Mesendoderm (in vitro differentiated cells): ENCODE results near the gene ZNF730.
A peak's percentile ranks its signal among the peaks of the same experiment; 100 is the strongest.
"Not testable (repeated sequence)": the region's sequence is repeated elsewhere in the genome, so short reads cannot be mapped to it uniquely, and the experiment has no call there.

ENCODE experiments used
- DNase-seq: peaks from one replicate; pipeline ENCODE4 v3.0.0; 2013
- H2AK5ac ChIP-seq: 2 replicates; pipeline ENCODE4 v1.6.1; 2013; ENCODE audit warnings: low read length, inconsistent platforms
- H2BK120ac ChIP-seq: 2 replicates; pipeline ENCODE4 v1.6.1; 2013; ENCODE audit warnings: low read depth, mild to moderate bottlenecking, low read length, moderate library complexity, mixed read lengths
- H2BK15ac ChIP-seq: replicated peaks from 2 replicates; pipeline ENCODE4 v1.6.1; 2013; ENCODE audit warnings: low read depth, mild to moderate bottlenecking, moderate library complexity
- H2BK5ac ChIP-seq: 2 replicates; pipeline ENCODE4 v1.6.1; 2013; ENCODE audit warnings: low read length, inconsistent platforms
- H3K18ac ChIP-seq: 2 replicates; pipeline ENCODE4 v1.6.1; 2013; ENCODE audit warnings: mild to moderate bottlenecking, low read length, mixed read lengths
- H3K23ac ChIP-seq: one replicate; pipeline ENCODE4 v1.6.1; 2013; ENCODE audit warnings: low read length
- H3K27ac ChIP-seq: 2 replicates; pipeline ENCODE4 v1.5.1; 2013; ENCODE audit warnings: low read depth, mild to moderate bottlenecking, inconsistent platforms, low read length, moderate library complexity
- H3K27me3 ChIP-seq: 2 replicates; pipeline ENCODE4 v1.6.1; 2013; ENCODE audit warnings: low read length, control low read depth, mild to moderate bottlenecking, inconsistent platforms; ENCODE audit not compliant: insufficient read depth, poor library complexity
- H3K36me3 ChIP-seq: 2 replicates; pipeline ENCODE4 v1.6.1; 2013; ENCODE audit warnings: low read length, inconsistent platforms; ENCODE audit not compliant: control insufficient read depth, insufficient read depth
- H3K4ac ChIP-seq: one replicate; pipeline ENCODE4 v1.6.1; 2013; ENCODE audit warnings: low read depth, mild to moderate bottlenecking, low read length, moderate library complexity
- H3K4me1 ChIP-seq: 2 replicates; pipeline ENCODE4 v1.6.1; 2013; ENCODE audit warnings: low read depth, low read length, inconsistent platforms; ENCODE audit not compliant: control insufficient read depth
- H3K4me2 ChIP-seq: 2 replicates; pipeline ENCODE4 v1.6.1; 2013; ENCODE audit warnings: low read length
- H3K4me3 ChIP-seq: 2 replicates; pipeline ENCODE4 v1.5.1; 2013; ENCODE audit warnings: mild to moderate bottlenecking, low read length
- H3K56ac ChIP-seq: one replicate; pipeline ENCODE4 v1.6.1; 2013; ENCODE audit warnings: low read length
- H3K79me1 ChIP-seq: 2 replicates; pipeline ENCODE4 v1.6.1; 2013; ENCODE audit warnings: low read length, inconsistent platforms
- H3K79me2 ChIP-seq: 2 replicates; pipeline ENCODE4 v1.6.1; 2013; ENCODE audit warnings: mild to moderate bottlenecking, low read length; ENCODE audit not compliant: control insufficient read depth, insufficient read depth
- H3K9ac ChIP-seq: 2 replicates; pipeline ENCODE4 v1.6.1; 2013; ENCODE audit warnings: low read length, inconsistent platforms
- H4K5ac ChIP-seq: one replicate; pipeline ENCODE4 v1.6.1; 2013; ENCODE audit warnings: low read length
- H4K8ac ChIP-seq: one replicate; pipeline ENCODE4 v1.6.1; 2013; ENCODE audit warnings: low read depth, mild to moderate bottlenecking, control low read depth, low read length, moderate library complexity
- WGBS: extraction: QIAGEN DNeasy Blood & Tissue Kit; methylation state at CpG from one replicate; pipeline ENCODE4 v1.1.7; 2013; ENCODE audit warnings: low lambda C conversion rate, missing lambda C conversion rate; ENCODE audit not compliant: insufficient coverage; ENCODE audit errors: extremely low coverage; 5-methylcytosine and 5-hydroxymethylcytosine counted together

The ZNF730 gene

GRCh38 chr19:23118400-23118799, 1.6 kb downstream of the ZNF730 start:
- Histone ChIP-seq H3K36me3 (no peaks in the 10 kb centered on the region), H3K27ac (no peak overlapping the region)

GRCh38 chr19:23134211-23134610, 17.4 kb downstream of the ZNF730 start:
- H3K23ac ChIP-seq, H3K36me3 ChIP-seq, H3K18ac ChIP-seq, H2BK120ac ChIP-seq, H3K27ac ChIP-seq, H2BK15ac ChIP-seq, H3K27me3 ChIP-seq, H3K4me3 ChIP-seq, H3K4me1 ChIP-seq, H3K56ac ChIP-seq, H3K79me2 ChIP-seq, H4K5ac ChIP-seq, H2AK5ac ChIP-seq, H3K4ac ChIP-seq, H2BK5ac ChIP-seq, H4K8ac ChIP-seq, H3K9ac ChIP-seq, H3K79me1 ChIP-seq, DNase-seq, H3K4me2 ChIP-seq: not testable (repeated sequence)
- 100% methylated on average over 1 of the region's 24 CpGs for WGBS

More at GRCh38 chr19:23118400-23118799, 1.6 kb downstream of the ZNF730 start:
- Histone ChIP-seq H2BK15ac (no peak overlapping the region), H4K8ac (no peak overlapping the region), H3K4me2 (peak overlapping the region; percentile 26), H2AK5ac (no peak overlapping the region), H3K56ac (no peak overlapping the region), H2BK5ac (no peak overlapping the region), H3K18ac (no peak overlapping the region), H3K23ac (no peak overlapping the region), H3K9ac (no peak overlapping the region), H3K27me3 (no peaks in the 10 kb centered on the region), H2BK120ac (no peak overlapping the region), H3K4me1 (no peaks in the 10 kb centered on the region), H3K4me3 (no peak overlapping the region), H3K79me1 (no peaks in the 10 kb centered on the region), H3K4ac (no peak overlapping the region), H3K79me2 (peaks cover 5% of the 10 kb centered on the region), H4K5ac (no peak overlapping the region)
- peak; percentile 84 for DNase-seq
- WGBS: no CpG with 5 or more reads among the region's 3 CpGs

GRCh38 chr19:23145617-23146415, 29.0 kb downstream of the ZNF730 start:
- no peak overlapping the region for H2BK120ac ChIP-seq
- no peak overlapping the region for H3K4me2 ChIP-seq
- H2BK15ac ChIP-seq: no peak overlapping the region
- whole genome bisulfite sequencing: no CpG with 5 or more reads among the region's 3 CpGs
- no peak overlapping the region for H3K9ac ChIP-seq
- no peaks in the 10 kb centered on the region for H3K27me3 ChIP-seq
- H3K27ac ChIP-seq: no peak overlapping the region
- peaks cover under 1% of the 10 kb centered on the region for H3K36me3 ChIP-seq
- no peak overlapping the region for H2BK5ac ChIP-seq
- H3K79me2 ChIP-seq: no peaks in the 10 kb centered on the region
- H3K4me3 ChIP-seq: no peak overlapping the region
- H3K4me1 ChIP-seq: no peaks in the 10 kb centered on the region
- no peak overlapping the region for H3K23ac ChIP-seq
- H3K56ac ChIP-seq: no peak overlapping the region
- H3K4ac ChIP-seq: no peak overlapping the region
- peak; percentile 8 for DNase-seq
- no peak overlapping the region for H4K8ac ChIP-seq
- H2AK5ac ChIP-seq: no peak overlapping the region
- no peak overlapping the region for H4K5ac ChIP-seq
- H3K18ac ChIP-seq: no peak overlapping the region
- H3K79me1 ChIP-seq: no peaks in the 10 kb centered on the region

GRCh38 chr19:23160766-23161165, 43.9 kb downstream of the ZNF730 start:
- Histone ChIP-seq H4K5ac (no peak overlapping the region), H3K23ac (no peak overlapping the region), H2BK15ac (no peak overlapping the region), H3K9ac (no peak overlapping the region), H3K56ac (no peak overlapping the region), H2AK5ac (no peak overlapping the region), H3K4ac (no peak overlapping the region), H3K79me2 (no peaks in the 10 kb centered on the region), H2BK120ac (no peak overlapping the region), H3K79me1 (no peaks in the 10 kb centered on the region), H3K4me3 (no peak overlapping the region), H4K8ac (no peak overlapping the region), H3K4me2 (no peak overlapping the region), H3K36me3 (no peaks in the 10 kb centered on the region), H3K27ac (no peak overlapping the region), H3K18ac (no peak overlapping the region), H3K27me3 (no peaks in the 10 kb centered on the region), H2BK5ac (no peak overlapping the region), H3K4me1 (no peaks in the 10 kb centered on the region)
- DNase-seq: no peak
- WGBS: no CpG with 5 or more reads among the region's 23 CpGs

GRCh38 chr19:23168286-23168685, 51.5 kb downstream of the ZNF730 start:
- not testable (repeated sequence) for H3K79me1 ChIP-seq, H3K36me3 ChIP-seq, H3K4me2 ChIP-seq, H2BK5ac ChIP-seq, H3K4me1 ChIP-seq, H3K9ac ChIP-seq, H4K8ac ChIP-seq, H3K56ac ChIP-seq, H3K4me3 ChIP-seq, H3K27me3 ChIP-seq, H2AK5ac ChIP-seq, H3K23ac ChIP-seq, H2BK120ac ChIP-seq, H3K27ac ChIP-seq, H3K4ac ChIP-seq, H3K79me2 ChIP-seq, H2BK15ac ChIP-seq, H3K18ac ChIP-seq, H4K5ac ChIP-seq
- no CpG with 5 or more reads among the region's 9 CpGs for WGBS
- peak; percentile 58 for DNase-seq

GRCh38 chr19:23183251-23183650, 66.4 kb downstream of the ZNF730 start:
- H3K18ac ChIP-seq: no peak overlapping the region

More at GRCh38 chr19:23183251-23183650, 66.4 kb downstream of the ZNF730 start:
- H4K5ac ChIP-seq: no peak overlapping the region
- no peak overlapping the region for H4K8ac ChIP-seq
- H3K79me1 ChIP-seq: no peaks in the 10 kb centered on the region
- no peak for DNase-seq
- no peaks in the 10 kb centered on the region for H3K27me3 ChIP-seq
- no peak overlapping the region for H3K9ac ChIP-seq
- no peak overlapping the region for H3K23ac ChIP-seq
- H2BK15ac ChIP-seq: no peak overlapping the region
- H2BK120ac ChIP-seq: no peak overlapping the region
- no peak overlapping the region for H3K4me3 ChIP-seq
- no peak overlapping the region for H3K27ac ChIP-seq
- H2AK5ac ChIP-seq: no peak overlapping the region
- no peak overlapping the region for H3K4ac ChIP-seq
- H3K79me2 ChIP-seq: no peaks in the 10 kb centered on the region
- H3K56ac ChIP-seq: no peak overlapping the region
- no peaks in the 10 kb centered on the region for H3K4me1 ChIP-seq
- H3K36me3 ChIP-seq: no peaks in the 10 kb centered on the region
- H3K4me2 ChIP-seq: no peak overlapping the region
- WGBS: no CpG with 5 or more reads among the region's 11 CpGs
- no peak overlapping the region for H2BK5ac ChIP-seq
